COLO829 (cell line): ENCODE measurements around the gene CTBP1.

ENCODE experiments used
- DNase-seq: peaks from one replicate; pipeline ENCODE4 v3.0.0; 2012; ENCODE audit warnings: low spot score

The CTBP1 gene

DNA sequence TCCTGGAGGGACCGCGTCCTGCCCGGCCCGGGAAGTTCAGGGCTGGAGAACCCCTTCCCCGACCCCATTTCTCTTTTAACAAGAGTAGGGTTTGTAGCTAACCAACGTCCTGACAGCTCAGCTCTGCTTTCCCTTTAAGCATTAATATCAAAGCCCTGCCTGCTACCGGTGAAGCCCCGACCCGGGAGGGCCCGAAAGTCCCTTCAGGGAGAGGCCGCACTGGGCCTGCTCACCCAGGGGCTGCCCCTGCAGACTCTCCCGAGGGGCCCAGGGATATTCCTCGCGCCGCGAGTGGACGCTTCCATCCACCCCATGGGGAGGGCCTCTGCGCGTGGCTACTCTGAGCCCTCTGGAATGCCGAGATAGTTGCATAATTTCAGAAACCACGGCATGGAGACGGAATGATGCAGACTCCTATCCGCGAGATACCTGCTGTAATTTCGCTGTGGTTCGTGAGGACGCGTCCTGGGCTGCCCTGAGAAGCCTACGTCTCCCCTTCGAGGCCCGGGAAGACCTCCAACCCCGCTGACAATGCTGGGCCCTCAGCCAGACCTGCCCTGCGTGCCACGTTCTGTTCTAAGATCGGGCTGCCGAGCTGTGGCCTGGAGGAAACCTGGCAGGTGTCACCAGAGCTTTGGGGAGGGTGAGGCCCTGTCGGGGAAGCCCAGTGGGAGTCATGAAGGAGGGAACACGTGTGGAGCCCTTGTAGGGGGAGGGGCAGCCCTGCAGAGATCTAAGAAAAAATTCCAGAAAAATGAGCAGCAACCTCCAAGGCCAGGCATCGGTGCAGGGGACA, 999 bp upstream of the CTBP1 start:
- no peak for DNase-seq

DNA sequence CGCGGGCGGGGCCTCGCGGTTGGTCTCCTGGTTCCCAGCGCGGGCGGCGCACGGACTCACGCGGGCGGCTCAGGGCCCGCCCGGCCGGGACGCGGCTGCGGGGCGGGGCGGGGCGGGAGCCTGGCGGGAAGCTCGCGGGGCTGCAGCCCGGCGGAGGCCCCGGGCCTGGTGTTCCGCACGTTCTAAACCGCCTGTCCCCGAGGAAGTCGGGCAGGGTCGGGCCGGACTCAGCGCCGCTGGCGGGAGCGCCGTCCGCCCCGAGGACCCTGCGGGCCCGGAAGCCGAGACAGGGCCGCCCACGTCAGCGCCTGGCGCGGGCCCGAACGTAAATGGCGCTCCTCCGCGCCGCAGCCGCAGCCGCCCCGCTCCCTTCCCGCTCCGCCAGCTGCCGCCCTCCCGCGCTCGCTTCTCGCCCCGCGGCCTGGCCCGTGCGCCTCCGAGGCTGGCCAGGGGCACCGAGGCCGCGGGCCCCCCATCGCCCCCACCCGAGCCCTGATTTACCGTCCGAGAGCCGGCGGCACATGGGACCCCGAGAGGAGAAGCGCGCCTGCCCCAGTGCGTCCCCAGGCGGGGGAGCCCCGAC, 309 bp upstream of the CTBP1 start:
- peak; percentile 55 for DNase-seq

DNA sequence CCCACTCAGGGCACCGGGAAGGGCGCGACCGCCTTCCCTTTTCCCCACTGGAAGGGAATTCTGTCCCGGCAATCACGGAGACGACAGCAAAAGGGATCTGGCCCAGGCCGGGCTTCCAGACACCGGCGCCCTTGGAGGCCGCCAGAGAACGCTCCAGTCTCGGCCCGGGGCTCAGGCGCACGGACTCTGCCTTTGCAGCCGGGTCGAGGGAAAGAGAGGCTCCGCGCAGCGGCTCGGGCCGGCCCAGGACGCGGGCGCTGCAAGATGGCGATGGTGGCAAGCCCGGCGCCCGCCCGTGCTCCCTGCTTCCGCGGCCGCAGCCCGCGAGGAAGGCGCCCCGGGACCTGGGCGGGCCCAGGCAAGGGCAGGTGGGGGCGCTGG, 1.1 kb downstream of the CTBP1 start:
- no peak for DNase-seq

DNA sequence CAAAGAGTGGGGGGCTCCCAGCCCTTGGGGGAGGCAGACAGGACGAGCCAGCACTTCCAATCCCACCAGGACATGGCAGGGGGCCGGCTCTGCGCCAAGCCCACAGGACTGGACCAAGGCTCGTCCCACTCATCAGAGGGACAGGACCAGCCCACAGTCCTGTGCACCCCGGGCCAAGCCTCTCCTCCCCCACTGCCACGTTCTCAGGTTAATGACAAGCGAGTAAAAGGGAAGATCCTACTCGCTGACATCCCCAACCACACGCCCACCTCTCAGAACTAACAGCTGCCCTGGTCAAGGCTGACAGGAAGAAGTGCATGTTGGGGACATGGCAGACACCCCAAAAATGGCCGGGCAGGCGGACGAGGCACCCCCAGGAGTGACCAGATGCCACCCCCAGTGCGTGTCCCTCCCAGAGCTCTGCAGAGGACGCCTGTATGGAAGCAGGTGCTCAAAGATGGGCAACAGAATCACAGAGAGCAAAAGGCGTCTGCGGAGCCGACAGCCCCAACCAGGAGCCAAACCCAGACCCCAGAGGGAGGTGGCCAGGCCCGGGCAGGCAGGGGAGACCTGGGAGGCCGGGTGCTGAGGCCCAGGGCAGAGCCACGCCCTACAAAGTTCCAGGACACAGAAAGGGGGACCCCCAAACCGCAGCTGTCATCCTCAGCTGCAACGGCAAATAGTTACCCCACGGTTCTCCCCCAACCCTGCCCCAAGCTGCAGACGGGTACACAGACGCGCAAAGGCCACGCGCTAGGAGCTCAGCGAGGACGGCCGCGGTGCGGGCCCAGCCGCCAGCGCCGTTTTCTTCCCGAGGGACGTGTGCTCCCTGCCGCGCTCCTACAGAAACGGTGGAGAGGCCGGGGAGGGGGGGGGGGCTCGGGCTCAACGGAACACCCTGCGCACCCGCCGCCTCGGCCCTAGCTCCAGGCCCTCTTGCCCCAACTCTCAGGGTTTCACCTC, 1.7 kb downstream of the CTBP1 start:
- DNase-seq = no peak

GRCh38 chr4:1246111-1246881, 2.6 kb downstream of the CTBP1 start:
- no peak for DNase-seq

DNA sequence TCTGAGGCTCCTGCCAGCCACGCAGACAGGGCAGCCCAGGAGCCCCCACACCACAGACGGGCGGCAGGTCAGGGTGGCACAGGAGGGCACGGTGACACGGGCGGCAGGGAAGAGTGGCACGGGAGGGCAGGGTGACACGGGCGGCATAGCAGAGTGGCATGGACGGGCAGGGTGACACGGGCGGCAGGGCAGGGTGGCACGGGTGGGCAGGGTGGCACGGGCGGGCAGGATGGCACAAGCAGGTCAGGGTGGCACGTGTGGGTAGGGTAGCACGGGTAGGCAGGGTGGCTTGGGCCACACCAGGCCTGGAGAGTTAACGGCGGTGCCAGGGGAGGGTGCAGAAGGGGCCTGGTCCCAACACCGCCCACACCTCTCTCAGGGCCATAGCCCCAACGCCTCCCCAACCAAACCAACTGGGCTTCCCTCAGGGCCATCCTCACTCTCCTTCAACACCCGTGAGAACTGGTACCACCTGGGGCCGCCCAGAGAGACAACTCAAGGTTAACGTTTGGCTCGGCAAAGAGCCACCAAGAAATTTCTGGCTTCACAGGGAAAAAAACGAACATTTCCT, 3.4 kb downstream of the CTBP1 start:
- no peak for DNase-seq

GRCh38 chr4:1244978-1245471, 3.9 kb downstream of the CTBP1 start:
- no peak for DNase-seq

DNA sequence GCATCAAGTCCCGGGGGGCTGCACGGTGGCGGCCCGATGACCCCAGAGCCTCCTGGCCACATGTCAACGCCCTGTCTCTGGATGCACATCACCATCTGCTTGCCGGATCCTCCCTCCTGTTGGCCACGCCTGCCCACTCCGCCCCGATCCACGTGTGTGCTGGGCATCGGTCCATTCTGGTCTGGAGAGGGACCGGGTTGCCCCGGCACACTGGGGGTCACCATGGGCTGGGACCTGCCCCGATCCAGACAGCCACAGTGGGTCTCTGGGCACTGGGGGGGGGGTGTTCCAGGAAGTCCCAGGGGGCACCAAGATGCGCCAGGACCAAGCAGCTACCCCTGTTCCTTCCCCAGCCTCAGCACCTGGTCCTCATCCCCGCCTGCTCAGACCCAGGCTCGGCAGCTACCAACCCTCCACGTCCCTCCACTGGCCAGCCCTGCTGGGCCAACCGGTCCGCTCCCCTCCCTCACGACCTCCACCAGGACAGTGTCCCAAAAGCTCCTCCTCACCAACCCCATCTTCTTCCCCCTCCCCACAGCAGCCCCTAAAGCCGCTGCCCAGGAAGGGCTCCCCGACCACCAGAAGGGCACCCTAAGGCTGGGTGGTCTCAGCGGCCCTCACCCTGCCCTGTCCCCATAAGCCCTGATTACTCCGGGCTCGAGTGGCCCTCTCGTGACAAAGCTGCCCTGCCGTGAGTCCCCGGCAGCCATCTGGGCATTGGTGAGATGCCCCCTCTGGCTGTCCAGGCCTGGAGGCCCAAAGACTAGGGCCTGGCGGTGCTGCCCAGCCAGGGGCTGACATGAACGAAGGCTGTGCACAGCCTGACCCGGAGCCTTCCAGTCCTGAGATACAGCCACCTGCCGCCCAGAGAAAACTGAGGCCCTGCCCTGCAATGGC, 4.6 kb downstream of the CTBP1 start:
- DNase-seq = no peak

DNA sequence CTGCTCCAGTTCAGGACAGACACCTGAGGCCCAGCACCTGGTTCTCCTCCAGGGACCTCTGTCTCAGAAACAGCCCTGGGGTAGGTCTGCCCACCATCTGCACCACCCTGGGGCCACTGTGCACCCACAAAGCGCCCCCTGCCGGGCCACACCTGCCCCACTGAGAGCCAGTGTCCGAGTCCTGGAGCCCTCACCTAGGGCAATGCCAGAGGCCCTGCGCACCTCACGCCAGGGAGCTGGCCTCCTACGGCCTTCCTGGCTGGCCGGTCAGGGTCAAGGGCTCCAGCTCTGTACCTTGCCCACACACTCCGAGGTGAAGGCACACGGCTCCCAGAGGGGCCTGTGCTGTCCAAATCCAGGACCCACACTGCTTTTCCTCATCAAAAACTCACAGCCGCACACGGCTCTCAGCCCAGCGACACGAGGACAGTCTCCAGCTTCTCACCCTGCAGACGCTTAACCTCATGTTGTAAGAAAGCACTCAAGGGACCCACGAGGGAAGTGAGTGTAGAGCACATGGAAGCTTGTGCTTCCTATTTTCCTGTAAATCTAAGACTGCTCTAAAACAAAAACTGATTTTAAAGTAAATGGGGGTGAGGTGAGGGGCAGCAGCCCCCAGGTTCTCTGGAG, 5.4 kb downstream of the CTBP1 start:
- no peak for DNase-seq

- no peak for DNase-seq
Measured at GRCh38 chr4:1242506-1243450, 6.2 kb downstream of the CTBP1 start.

DNA sequence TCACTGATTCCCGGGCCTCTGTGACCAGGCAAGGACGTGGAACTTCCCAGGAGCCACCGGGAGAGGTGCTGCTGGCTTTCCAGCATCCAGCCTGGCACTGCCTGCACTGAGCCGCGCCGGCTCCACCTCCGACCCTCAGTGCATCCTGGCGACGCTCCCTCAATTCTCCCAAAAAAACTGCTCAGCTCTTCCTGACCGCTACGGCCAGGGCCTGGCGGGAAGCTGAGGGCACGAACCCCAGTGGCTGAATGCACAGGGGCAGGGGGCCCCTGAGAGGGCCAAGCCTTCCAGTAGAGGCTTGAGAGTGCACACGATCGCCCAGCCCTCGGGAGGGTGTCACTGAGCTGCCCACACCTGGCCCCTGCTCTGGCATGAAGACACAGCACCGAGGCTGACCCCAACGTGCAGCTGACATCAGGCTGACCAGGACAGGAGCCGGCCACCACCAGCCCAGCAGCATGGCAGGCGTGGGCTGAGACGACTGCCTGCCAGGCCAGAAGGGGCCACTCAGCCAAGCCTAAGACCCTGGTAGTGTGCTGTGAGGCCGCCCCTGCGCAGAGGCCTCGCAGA, 6.9 kb downstream of the CTBP1 start:
- DNase-seq = no peak

DNA sequence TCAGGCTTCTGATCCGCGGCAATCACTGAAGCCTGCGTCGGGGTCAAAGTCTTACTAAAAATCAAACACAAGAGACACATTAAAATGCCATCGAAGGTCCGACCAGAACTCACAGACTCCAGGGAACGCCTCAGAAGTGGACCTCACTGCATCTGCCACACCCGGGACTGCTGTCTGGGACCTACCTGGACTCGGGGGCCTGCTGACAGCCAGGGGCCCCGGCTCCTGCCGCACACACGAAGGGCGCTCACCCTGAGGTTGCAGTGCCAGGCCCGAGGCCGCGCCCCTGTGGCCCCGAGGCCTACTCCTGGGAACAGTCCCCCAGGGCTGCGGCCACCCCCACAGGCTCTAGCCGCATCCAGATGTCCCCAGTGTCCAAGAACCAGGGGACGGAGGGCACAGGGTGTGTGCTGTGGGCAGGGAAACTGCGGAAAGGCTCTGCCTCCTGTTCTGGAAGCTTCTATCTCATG, 7.4 kb downstream of the CTBP1 start:
- DNase-seq = no peak

DNA sequence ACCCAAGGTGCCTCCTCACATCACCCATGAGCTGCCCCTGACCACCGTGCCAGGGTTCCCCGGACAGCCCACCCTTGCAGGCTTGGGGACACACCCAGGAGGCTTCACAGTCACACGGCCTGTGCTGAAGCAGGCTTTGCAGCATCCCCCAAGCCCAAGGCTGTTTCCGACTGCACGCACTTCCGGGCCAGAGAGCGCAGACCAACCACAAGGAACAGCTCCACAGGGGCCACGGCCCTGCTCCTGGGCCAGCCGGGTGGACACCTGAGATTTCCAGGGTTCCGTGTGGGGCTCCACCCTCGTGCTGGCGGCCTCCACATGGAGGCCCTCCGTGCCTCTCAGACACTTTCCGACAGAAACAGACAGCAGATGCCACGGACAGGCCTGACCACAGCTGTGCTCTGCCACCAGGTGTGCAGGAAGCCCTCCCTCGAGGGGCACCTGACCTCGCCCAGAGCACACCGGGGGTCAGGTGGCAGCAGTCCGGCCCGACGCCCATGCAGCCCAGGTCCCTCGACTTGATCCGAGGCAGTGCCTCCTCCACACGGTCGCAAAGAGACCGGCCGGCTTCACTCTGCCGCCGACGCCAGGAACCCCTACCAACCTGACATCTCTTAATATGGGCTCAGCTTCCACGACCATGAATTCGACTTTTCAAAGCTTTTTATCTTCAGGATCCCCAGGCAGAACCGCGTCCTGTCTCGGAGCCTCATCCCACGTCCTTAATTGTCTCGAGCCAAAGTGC, 8.0 kb downstream of the CTBP1 start:
- DNase-seq = no peak

DNA sequence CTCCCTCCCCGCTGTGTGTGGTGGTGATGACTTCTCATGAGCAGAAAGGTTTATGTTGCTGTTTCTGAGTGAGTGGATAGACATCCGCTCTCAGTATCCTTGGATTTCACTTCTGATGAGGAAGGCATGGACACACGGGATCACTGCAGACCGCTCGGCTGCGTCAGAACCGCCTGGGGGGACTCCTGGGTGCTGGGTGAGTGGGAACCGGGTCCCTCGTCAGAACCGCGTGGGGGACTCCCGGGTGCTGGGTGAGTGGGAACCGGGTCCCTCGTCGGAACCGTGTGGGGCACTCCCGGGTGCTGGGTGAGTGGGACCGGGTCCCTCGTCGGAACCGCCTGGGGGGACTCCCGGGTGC, 9.0 kb downstream of the CTBP1 start:
- no peak for DNase-seq

GRCh38 chr4:1239141-1239949, 9.6 kb downstream of the CTBP1 start:
- no peak for DNase-seq

- DNase-seq = no peak
Measured at GRCh38 chr4:1238676-1239000, 10.3 kb downstream of the CTBP1 start.
